Right kidney (tissue), 1 donor: ENCODE data around the gene VWCE.
"Not testable (repeated sequence)": the region's sequence is repeated elsewhere in the genome, so short reads cannot be mapped to it uniquely, and the experiment has no call there.

Source experiments
- DNase-seq: peaks from one replicate; pipeline ENCODE4 v3.0.0-alpha.2; 2016

VWCE gene

GRCh38 chr11:61250796-61251765 is 44.0 kb downstream of the VWCE start:
- not testable (repeated sequence) for DNase-seq

GRCh38 chr11:61249201-61249600 is 45.9 kb downstream of the VWCE start:
- DNase-seq, result not testable (repeated sequence)

- DNase-seq, result not testable (repeated sequence)
Measured at GRCh38 chr11:61248071-61248470, 47.0 kb downstream of the VWCE start.

- not testable (repeated sequence) for DNase-seq
Measured at GRCh38 chr11:61245284-61245964, 49.7 kb downstream of the VWCE start.

- DNase-seq, result not testable (repeated sequence)
Measured at GRCh38 chr11:61241526-61241925, 53.6 kb downstream of the VWCE start.

- not testable (repeated sequence) for DNase-seq
Measured at GRCh38 chr11:61240875-61241274, 54.2 kb downstream of the VWCE start, which contains the start of gene PGA5. Gene PGA5, plus strand, starts transcription at chr11:61241175. Its CDS starts 52 bp downstream, at chr11:61241227.

GRCh38 chr11:61240288-61240687 is 54.8 kb downstream of the VWCE start:
- not testable (repeated sequence) for DNase-seq

- DNase-seq, result not testable (repeated sequence)
Measured at GRCh38 chr11:61237130-61237529, 58.0 kb downstream of the VWCE start.

- not testable (repeated sequence) for DNase-seq
Measured at GRCh38 chr11:61232548-61233145, 62.5 kb downstream of the VWCE start.

- not testable (repeated sequence) for DNase-seq
Measured at GRCh38 chr11:61231585-61231984, 63.5 kb downstream of the VWCE start.

- not testable (repeated sequence) for DNase-seq
Measured at GRCh38 chr11:61231033-61231432, 64.1 kb downstream of the VWCE start.

- not testable (repeated sequence) for DNase-seq
Measured at GRCh38 chr11:61229458-61229857, 65.7 kb downstream of the VWCE start.

GRCh38 chr11:61226457-61227137 is 68.5 kb downstream of the VWCE start:
- not testable (repeated sequence) for DNase-seq

- not testable (repeated sequence) for DNase-seq
Measured at GRCh38 chr11:61222692-61223091, 72.4 kb downstream of the VWCE start.

- not testable (repeated sequence) for DNase-seq
Measured at GRCh38 chr11:61222047-61222446, 73.1 kb downstream of the VWCE start, which contains the start of gene PGA4. Gene PGA4, plus strand, starts transcription at chr11:61222347. Its CDS starts 54 bp downstream, at chr11:61222401.

GRCh38 chr11:61219016-61219415 is 76.1 kb downstream of the VWCE start:
- DNase-seq, result not testable (repeated sequence)

GRCh38 chr11:61218306-61218705 is 76.8 kb downstream of the VWCE start:
- DNase-seq, result not testable (repeated sequence)

- not testable (repeated sequence) for DNase-seq
Measured at GRCh38 chr11:61213711-61214324, 81.3 kb downstream of the VWCE start.

- not testable (repeated sequence) for DNase-seq
Measured at GRCh38 chr11:61212202-61212601, 82.9 kb downstream of the VWCE start.

- DNase-seq, result not testable (repeated sequence)
Measured at GRCh38 chr11:61211327-61211952, 83.7 kb downstream of the VWCE start.

- not testable (repeated sequence) for DNase-seq
Measured at GRCh38 chr11:61210629-61211028, 84.5 kb downstream of the VWCE start.
